GM23338 (cell line): Measurements from ENCODE around the gene SPATS2. TPM values are rescaled to one million over a fixed set of nuclear protein-coding genes. Genes with fewer than 3 reads are reported as not detected.

ENCODE experiments used
- ATAC-seq: fragments of 200-7000 bp; cut with Tn5 transposase; 3 replicates; pipeline ENCODE4 v1.9.1; 2020
- DNase-seq: peaks from one replicate; pipeline ENCODE4 v3.0.0-alpha.2; 2015; ENCODE audit warnings: low spot score
- H2AFZ ChIP-seq: fragments of 200-600 bp; sonication (generic); 2 replicates; pipeline ENCODE4 v1.8.0; 2016; ENCODE audit warnings: antibody characterized with exemption, mild to moderate bottlenecking, moderate library complexity
- H3F3A ChIP-seq: fragments of 200-600 bp; sonication (generic); replicated peaks from 2 replicates; pipeline ENCODE4 v1.8.0; 2017; ENCODE audit warnings: antibody characterized with exemption, mixed run types, low read depth
- H3K27ac ChIP-seq: fragments of 200-600 bp; sonication (generic); 2 replicates; pipeline ENCODE4 v1.6.1; 2016; ENCODE audit warnings: low read depth
- H3K27me3 ChIP-seq: fragments of 200-600 bp; sonication (generic); 2 replicates; pipeline ENCODE4 v1.8.0; 2016; ENCODE audit warnings: mild to moderate bottlenecking, mixed run types, moderate library complexity; ENCODE audit not compliant: insufficient read depth
- H3K36me3 ChIP-seq: fragments of 200-600 bp; sonication (generic); 2 replicates; pipeline ENCODE4 v1.8.0; 2016; ENCODE audit warnings: mild to moderate bottlenecking; ENCODE audit not compliant: insufficient read depth
- H3K4me1 ChIP-seq: fragments of 200-600 bp; sonication (generic); 2 replicates; pipeline ENCODE4 v1.8.0; 2016; ENCODE audit warnings: mild to moderate bottlenecking, moderate library complexity; ENCODE audit not compliant: insufficient read depth
- H3K4me2 ChIP-seq: fragments of 200-600 bp; sonication (generic); 2 replicates; pipeline ENCODE4 v1.7.1; 2017; ENCODE audit warnings: mixed run types
- H3K4me3 ChIP-seq: fragments of 200-600 bp; sonication (generic); 2 replicates; pipeline ENCODE4 v1.6.1; 2016; ENCODE audit warnings: mixed run types
- H3K79me2 ChIP-seq: fragments of 200-600 bp; sonication (generic); replicated peaks from 2 replicates; pipeline ENCODE4 v1.8.0; 2017; ENCODE audit warnings: mild to moderate bottlenecking; ENCODE audit not compliant: insufficient read depth
- H3K9me2 ChIP-seq: fragments of 200-600 bp; sonication (generic); 2 replicates; pipeline ENCODE4 v1.8.0; 2017; ENCODE audit not compliant: insufficient read depth
- H4K20me1 ChIP-seq: fragments of 200-600 bp; sonication (generic); replicated peaks from 2 replicates; pipeline ENCODE4 v1.8.0; 2017; ENCODE audit warnings: mild to moderate bottlenecking; ENCODE audit not compliant: insufficient read depth
- H3K27ac Mint-ChIP-seq: 2 replicates; pipeline ENCODE4 v1.8.0; 2020; ENCODE audit warnings: inconsistent platforms, mild to moderate bottlenecking, moderate library complexity, mixed read lengths
- H3K27me3 Mint-ChIP-seq: 3 replicates; pipeline ENCODE4 v1.8.0; 2022; ENCODE audit warnings: low read depth, mild to moderate bottlenecking, moderate library complexity, mixed read lengths, inconsistent platforms; ENCODE audit not compliant: insufficient read depth, poor library complexity
- H3K36me3 Mint-ChIP-seq: 3 replicates; pipeline ENCODE4 v1.8.0; 2021; ENCODE audit warnings: low read depth, mild to moderate bottlenecking, inconsistent platforms, moderate library complexity, mixed read lengths
- H3K4me1 Mint-ChIP-seq: 3 replicates; pipeline ENCODE4 v1.8.0; 2020; ENCODE audit warnings: mild to moderate bottlenecking, inconsistent platforms, mixed read lengths
- H3K4me3 Mint-ChIP-seq: 3 replicates; pipeline ENCODE4 v1.8.0; 2021; ENCODE audit warnings: moderate library complexity, mild to moderate bottlenecking, inconsistent platforms, mixed read lengths
- H3K9me3 Mint-ChIP-seq: 3 replicates; pipeline ENCODE4 v1.8.0; 2020; ENCODE audit warnings: moderate library complexity, mild to moderate bottlenecking, inconsistent platforms, mixed read lengths
- CREB1 ChIP-seq: fragments of 250-450 bp; sonication (Bioruptor Pico); IDR thresholded peaks from 2 replicates; pipeline ENCODE4 v1.5.0; 2020; ENCODE audit warnings: low read depth, mild to moderate bottlenecking, moderate library complexity
- EZH2 ChIP-seq: fragments of 200-600 bp; sonication (generic); IDR thresholded peaks from one replicate; pipeline ENCODE4 v1.8.0; 2017; ENCODE audit warnings: antibody characterized with exemption, mild to moderate bottlenecking, low read depth; ENCODE audit not compliant: unreplicated experiment
- EZH2phosphoT487 ChIP-seq: fragments of 200-600 bp; sonication (generic); IDR thresholded peaks from one replicate; pipeline ENCODE4 v1.8.1; 2018; ENCODE audit warnings: antibody characterized with exemption; ENCODE audit not compliant: unreplicated experiment
- JUNB ChIP-seq: IDR thresholded peaks from one replicate; pipeline ENCODE4 v1.6.1; 2016; ENCODE audit warnings: antibody characterized with exemption; ENCODE audit not compliant: unreplicated experiment
- NANOG ChIP-seq: IDR thresholded peaks from 2 replicates; pipeline ENCODE4 v1.6.1; 2016; ENCODE audit warnings: antibody characterized with exemption, borderline replicate concordance
- POLR2AphosphoS5 ChIP-seq: IDR thresholded peaks from 2 replicates; pipeline ENCODE4 v1.6.1; 2016; ENCODE audit warnings: antibody characterized with exemption, low read depth
- STAT1 ChIP-seq: IDR thresholded peaks from one replicate; pipeline ENCODE4 v1.6.1; 2016; ENCODE audit warnings: antibody characterized with exemption; ENCODE audit not compliant: unreplicated experiment
- ZNF114 ChIP-seq: fragments of 250-450 bp; sonication (Bioruptor Pico); IDR thresholded peaks from 2 replicates; pipeline ENCODE4 v1.5.0; 2020; ENCODE audit warnings: mild to moderate bottlenecking, moderate library complexity
- ZNF331 ChIP-seq: fragments of 250-450 bp; sonication (Bioruptor Pico); IDR thresholded peaks from 2 replicates; pipeline ENCODE4 v1.5.0; 2020; ENCODE audit warnings: low read depth, mild to moderate bottlenecking, moderate library complexity
- polyA plus RNA-seq: library from polyadenylated mRNA; unstranded; fragments of >200 nt; fragmentation: Nextera tagmentation; extraction: Ambion mirVana; gene quantifications from 2 replicates; pipeline ENCODE4 v1.2.1, GENCODE V29; 2016
- total RNA-seq: library from RNA; depleted of rRNA; stranded (reverse); fragments of >200 nt; shearing (Covaris generic); gene quantifications from 2 replicates; pipeline ENCODE4 v1.2.3, GENCODE V29; 2014
- TF ChIP-seq, protein P1 (sequence below): IDR thresholded peaks from one replicate; pipeline ENCODE4 v1.6.1; 2018; ENCODE audit warnings: antibody characterized with exemption; ENCODE audit not compliant: unreplicated experiment
- TF ChIP-seq, protein P2 (sequence below), 2 experiments: fragments of 200-600 bp in 1 of 2; sonication (generic) in 1 of 2; conservative IDR thresholded peaks; 2 replicates each; pipeline versions ENCODE4 v1.5.1 to v1.6.1; 2016 to 2017; ENCODE audit warnings: antibody characterized with exemption in 2 of 2, low read depth in 2 of 2, mild to moderate bottlenecking in 2 of 2, moderate library complexity in 1 of 2
- TF ChIP-seq, protein P3 (sequence below): fragments of 250-450 bp; sonication (Bioruptor Pico); IDR thresholded peaks from 2 replicates; pipeline ENCODE4 v1.5.0; 2020; ENCODE audit warnings: mild to moderate bottlenecking, moderate library complexity
- TF ChIP-seq, protein P4 (sequence below): IDR thresholded peaks from 2 replicates; pipeline ENCODE4 v1.6.1; 2016; ENCODE audit warnings: antibody characterized with exemption

Gene SPATS2
- total and polyA plus RNA-seq, 2 experiments from 2014 or later = 20.6 to 61.0 TPM

DNA sequence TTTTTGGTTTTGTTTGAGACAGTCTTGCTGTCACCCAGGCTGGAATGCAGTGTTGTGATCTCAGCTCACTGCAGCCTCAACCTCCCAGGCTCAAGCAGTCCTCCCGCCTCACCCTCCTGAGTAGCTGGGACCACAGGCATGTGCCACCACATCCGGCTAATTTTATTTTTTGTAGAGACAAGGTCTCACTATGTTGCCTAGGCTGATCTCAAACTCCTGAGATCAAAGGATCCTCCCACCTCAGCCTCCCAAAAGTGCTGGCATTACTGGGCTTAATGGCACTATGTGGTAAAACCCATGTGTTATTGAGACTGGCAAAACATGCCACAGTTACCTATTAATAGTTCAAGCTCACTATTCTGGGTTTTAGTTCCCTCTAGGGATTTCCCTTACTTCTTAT is 120.3 kb downstream of the SPATS2 start:
- TF ChIP-seq EZH2phosphoT487 (no peak), ZNF114 (CRISPR knock-in tag) (no peak), CREB1 (CRISPR knock-in tag) (no peak), JUNB (no peak), NANOG (no peak), ZNF331 (CRISPR knock-in tag) (no peak), STAT1 (no peak), POLR2AphosphoS5 (no peak), EZH2 (no peak)
- TF ChIP-seq, protein P1, sequence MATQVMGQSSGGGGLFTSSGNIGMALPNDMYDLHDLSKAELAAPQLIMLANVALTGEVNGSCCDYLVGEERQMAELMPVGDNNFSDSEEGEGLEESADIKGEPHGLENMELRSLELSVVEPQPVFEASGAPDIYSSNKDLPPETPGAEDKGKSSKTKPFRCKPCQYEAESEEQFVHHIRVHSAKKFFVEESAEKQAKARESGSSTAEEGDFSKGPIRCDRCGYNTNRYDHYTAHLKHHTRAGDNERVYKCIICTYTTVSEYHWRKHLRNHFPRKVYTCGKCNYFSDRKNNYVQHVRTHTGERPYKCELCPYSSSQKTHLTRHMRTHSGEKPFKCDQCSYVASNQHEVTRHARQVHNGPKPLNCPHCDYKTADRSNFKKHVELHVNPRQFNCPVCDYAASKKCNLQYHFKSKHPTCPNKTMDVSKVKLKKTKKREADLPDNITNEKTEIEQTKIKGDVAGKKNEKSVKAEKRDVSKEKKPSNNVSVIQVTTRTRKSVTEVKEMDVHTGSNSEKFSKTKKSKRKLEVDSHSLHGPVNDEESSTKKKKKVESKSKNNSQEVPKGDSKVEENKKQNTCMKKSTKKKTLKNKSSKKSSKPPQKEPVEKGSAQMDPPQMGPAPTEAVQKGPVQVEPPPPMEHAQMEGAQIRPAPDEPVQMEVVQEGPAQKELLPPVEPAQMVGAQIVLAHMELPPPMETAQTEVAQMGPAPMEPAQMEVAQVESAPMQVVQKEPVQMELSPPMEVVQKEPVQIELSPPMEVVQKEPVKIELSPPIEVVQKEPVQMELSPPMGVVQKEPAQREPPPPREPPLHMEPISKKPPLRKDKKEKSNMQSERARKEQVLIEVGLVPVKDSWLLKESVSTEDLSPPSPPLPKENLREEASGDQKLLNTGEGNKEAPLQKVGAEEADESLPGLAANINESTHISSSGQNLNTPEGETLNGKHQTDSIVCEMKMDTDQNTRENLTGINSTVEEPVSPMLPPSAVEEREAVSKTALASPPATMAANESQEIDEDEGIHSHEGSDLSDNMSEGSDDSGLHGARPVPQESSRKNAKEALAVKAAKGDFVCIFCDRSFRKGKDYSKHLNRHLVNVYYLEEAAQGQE = no peak
- TF ChIP-seq, protein P2, sequence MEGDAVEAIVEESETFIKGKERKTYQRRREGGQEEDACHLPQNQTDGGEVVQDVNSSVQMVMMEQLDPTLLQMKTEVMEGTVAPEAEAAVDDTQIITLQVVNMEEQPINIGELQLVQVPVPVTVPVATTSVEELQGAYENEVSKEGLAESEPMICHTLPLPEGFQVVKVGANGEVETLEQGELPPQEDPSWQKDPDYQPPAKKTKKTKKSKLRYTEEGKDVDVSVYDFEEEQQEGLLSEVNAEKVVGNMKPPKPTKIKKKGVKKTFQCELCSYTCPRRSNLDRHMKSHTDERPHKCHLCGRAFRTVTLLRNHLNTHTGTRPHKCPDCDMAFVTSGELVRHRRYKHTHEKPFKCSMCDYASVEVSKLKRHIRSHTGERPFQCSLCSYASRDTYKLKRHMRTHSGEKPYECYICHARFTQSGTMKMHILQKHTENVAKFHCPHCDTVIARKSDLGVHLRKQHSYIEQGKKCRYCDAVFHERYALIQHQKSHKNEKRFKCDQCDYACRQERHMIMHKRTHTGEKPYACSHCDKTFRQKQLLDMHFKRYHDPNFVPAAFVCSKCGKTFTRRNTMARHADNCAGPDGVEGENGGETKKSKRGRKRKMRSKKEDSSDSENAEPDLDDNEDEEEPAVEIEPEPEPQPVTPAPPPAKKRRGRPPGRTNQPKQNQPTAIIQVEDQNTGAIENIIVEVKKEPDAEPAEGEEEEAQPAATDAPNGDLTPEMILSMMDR (conservative IDR thresholded peaks at IDR 0.05; ENCODE audit: low read depth in 2 of 2) = no peak
- TF ChIP-seq, protein P3, sequence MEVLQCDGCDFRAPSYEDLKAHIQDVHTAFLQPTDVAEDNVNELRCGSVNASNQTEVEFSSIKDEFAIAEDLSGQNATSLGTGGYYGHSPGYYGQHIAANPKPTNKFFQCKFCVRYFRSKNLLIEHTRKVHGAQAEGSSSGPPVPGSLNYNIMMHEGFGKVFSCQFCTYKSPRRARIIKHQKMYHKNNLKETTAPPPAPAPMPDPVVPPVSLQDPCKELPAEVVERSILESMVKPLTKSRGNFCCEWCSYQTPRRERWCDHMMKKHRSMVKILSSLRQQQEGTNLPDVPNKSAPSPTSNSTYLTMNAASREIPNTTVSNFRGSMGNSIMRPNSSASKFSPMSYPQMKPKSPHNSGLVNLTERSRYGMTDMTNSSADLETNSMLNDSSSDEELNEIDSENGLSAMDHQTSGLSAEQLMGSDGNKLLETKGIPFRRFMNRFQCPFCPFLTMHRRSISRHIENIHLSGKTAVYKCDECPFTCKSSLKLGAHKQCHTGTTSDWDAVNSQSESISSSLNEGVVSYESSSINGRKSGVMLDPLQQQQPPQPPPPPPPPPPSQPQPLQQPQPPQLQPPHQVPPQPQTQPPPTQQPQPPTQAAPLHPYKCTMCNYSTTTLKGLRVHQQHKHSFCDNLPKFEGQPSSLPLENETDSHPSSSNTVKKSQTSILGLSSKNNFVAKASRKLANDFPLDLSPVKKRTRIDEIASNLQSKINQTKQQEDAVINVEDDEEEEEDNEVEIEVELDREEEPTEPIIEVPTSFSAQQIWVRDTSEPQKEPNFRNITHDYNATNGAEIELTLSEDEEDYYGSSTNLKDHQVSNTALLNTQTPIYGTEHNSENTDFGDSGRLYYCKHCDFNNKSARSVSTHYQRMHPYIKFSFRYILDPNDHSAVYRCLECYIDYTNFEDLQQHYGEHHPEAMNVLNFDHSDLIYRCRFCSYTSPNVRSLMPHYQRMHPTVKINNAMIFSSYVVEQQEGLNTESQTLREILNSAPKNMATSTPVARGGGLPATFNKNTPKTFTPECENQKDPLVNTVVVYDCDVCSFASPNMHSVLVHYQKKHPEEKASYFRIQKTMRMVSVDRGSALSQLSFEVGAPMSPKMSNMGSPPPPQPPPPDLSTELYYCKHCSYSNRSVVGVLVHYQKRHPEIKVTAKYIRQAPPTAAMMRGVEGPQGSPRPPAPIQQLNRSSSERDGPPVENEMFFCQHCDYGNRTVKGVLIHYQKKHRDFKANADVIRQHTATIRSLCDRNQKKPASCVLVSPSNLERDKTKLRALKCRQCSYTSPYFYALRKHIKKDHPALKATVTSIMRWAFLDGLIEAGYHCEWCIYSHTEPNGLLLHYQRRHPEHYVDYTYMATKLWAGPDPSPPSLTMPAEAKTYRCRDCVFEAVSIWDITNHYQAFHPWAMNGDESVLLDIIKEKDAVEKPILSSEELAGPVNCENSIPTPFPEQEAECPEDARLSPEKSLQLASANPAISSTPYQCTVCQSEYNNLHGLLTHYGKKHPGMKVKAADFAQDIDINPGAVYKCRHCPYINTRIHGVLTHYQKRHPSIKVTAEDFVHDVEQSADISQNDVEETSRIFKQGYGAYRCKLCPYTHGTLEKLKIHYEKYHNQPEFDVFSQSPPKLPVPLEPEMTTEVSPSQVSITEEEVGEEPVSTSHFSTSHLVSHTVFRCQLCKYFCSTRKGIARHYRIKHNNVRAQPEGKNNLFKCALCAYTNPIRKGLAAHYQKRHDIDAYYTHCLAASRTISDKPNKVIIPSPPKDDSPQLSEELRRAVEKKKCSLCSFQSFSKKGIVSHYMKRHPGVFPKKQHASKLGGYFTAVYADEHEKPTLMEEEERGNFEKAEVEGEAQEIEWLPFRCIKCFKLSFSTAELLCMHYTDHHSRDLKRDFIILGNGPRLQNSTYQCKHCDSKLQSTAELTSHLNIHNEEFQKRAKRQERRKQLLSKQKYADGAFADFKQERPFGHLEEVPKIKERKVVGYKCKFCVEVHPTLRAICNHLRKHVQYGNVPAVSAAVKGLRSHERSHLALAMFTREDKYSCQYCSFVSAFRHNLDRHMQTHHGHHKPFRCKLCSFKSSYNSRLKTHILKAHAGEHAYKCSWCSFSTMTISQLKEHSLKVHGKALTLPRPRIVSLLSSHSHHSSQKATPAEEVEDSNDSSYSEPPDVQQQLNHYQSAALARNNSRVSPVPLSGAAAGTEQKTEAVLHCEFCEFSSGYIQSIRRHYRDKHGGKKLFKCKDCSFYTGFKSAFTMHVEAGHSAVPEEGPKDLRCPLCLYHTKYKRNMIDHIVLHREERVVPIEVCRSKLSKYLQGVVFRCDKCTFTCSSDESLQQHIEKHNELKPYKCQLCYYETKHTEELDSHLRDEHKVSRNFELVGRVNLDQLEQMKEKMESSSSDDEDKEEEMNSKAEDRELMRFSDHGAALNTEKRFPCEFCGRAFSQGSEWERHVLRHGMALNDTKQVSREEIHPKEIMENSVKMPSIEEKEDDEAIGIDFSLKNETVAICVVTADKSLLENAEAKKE = no peak
- TF ChIP-seq, protein P4, sequence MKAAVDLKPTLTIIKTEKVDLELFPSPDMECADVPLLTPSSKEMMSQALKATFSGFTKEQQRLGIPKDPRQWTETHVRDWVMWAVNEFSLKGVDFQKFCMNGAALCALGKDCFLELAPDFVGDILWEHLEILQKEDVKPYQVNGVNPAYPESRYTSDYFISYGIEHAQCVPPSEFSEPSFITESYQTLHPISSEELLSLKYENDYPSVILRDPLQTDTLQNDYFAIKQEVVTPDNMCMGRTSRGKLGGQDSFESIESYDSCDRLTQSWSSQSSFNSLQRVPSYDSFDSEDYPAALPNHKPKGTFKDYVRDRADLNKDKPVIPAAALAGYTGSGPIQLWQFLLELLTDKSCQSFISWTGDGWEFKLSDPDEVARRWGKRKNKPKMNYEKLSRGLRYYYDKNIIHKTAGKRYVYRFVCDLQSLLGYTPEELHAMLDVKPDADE = no peak
- Histone ChIP-seq H3K4me1 (peaks cover 35% of the 10 kb centered on the region), H3K27ac (no peak overlapping the region), H4K20me1 (no peaks in the 10 kb centered on the region), H3K9me2 (no peaks in the 10 kb centered on the region), H3K4me3 (no peak overlapping the region), H3K27me3 (no peaks in the 10 kb centered on the region), H2AFZ (no peak overlapping the region), H3K79me2 (no peaks in the 10 kb centered on the region), H3F3A (no peaks in the 10 kb centered on the region), H3K4me2 (no peak overlapping the region), H3K36me3 (no peaks in the 10 kb centered on the region)
- Mint-ChIP-seq H3K36me3 (peaks cover 9% of the 10 kb centered on the region; the same call in 1 of the 3 replicates), H3K4me3 (no peak overlapping the region), H3K4me1 (peaks cover 46% of the 10 kb centered on the region), H3K9me3 (no peaks in the 10 kb centered on the region), H3K27me3 (peaks cover 8% of the 10 kb centered on the region), H3K27ac (no peak overlapping the region)
- DNase-seq = no peak
- ATAC-seq = no peak
